HUES48 (cell line): ENCODE measurements around the gene ELP2.
"Not testable (repeated sequence)": the region's sequence is repeated elsewhere in the genome, so short reads cannot be mapped to it uniquely, and the experiment has no call there.

Source experiments
- H3K27ac ChIP-seq: one replicate; pipeline ENCODE4 v1.7.0; 2013; ENCODE audit warnings: low read depth, low read length, inconsistent platforms
- H3K27me3 ChIP-seq: 2 replicates; pipeline ENCODE4 v1.6.1; 2013; ENCODE audit warnings: mild to moderate bottlenecking, low read length; ENCODE audit not compliant: control insufficient read depth, insufficient read depth
- H3K36me3 ChIP-seq: 2 replicates; pipeline ENCODE4 v1.6.1; 2013; ENCODE audit warnings: low read length; ENCODE audit not compliant: control insufficient read depth, insufficient read depth
- H3K4me1 ChIP-seq: 2 replicates; pipeline ENCODE4 v1.6.1; 2013; ENCODE audit warnings: mild to moderate bottlenecking, low read length; ENCODE audit not compliant: control insufficient read depth, insufficient read depth
- H3K4me3 ChIP-seq: 2 replicates; pipeline ENCODE4 v1.5.1; 2013; ENCODE audit warnings: mild to moderate bottlenecking, low read depth, low read length
- H3K9ac ChIP-seq: 2 replicates; pipeline ENCODE4 v1.6.1; 2013; ENCODE audit warnings: mild to moderate bottlenecking, low read depth, low read length, moderate library complexity
- H3K9me3 ChIP-seq: 2 replicates; pipeline ENCODE4 v1.6.1; 2013; ENCODE audit warnings: low read length; ENCODE audit not compliant: control insufficient read depth, insufficient read depth

The ELP2 gene

GRCh38 chr18:36129300-36130038 lies at the start of gene ELP2, which contains the start of gene SLC39A6:
Gene ELP2 (plus strand): TSS chr18:36129899. CDS start chr18:36129934, 35 bp downstream.
Gene SLC39A6 (minus strand): TSS chr18:36129340. CDS start chr18:36127007, 2,333 bp downstream.
- H3K27ac ChIP-seq = peak within 1 kb of the TSS; percentile 99
- H3K9ac ChIP-seq = peak within 1 kb of the TSS; percentile 93
- H3K36me3 ChIP-seq = peaks cover 42% of the 10 kb centered on the region
- peak within 1 kb of the TSS; percentile 98 for H3K4me3 ChIP-seq
- no peaks in the 10 kb centered on the region for H3K9me3 ChIP-seq
- peaks cover 6% of the 10 kb centered on the region for H3K4me1 ChIP-seq
- H3K27me3 ChIP-seq = no peaks in the 10 kb centered on the region

GRCh38 chr18:36081118-36081517 lies 48.6 kb upstream of the ELP2 start:
- peaks cover 13% of the 10 kb centered on the region; the same call in 1 of the 2 replicates for H3K9me3 ChIP-seq
- H3K27me3 ChIP-seq, H3K9ac ChIP-seq, H3K4me1 ChIP-seq, H3K36me3 ChIP-seq, H3K4me3 ChIP-seq, H3K27ac ChIP-seq: not testable (repeated sequence)

GRCh38 chr18:36083729-36084128 lies 46.0 kb upstream of the ELP2 start:
- H3K9me3 ChIP-seq = peaks cover 13% of the 10 kb centered on the region; the same call in 1 of the 2 replicates
- no peaks in the 10 kb centered on the region for H3K4me1 ChIP-seq
- H3K36me3 ChIP-seq = no peaks in the 10 kb centered on the region
- no peak overlapping the region for H3K27ac ChIP-seq
- H3K4me3 ChIP-seq = no peak overlapping the region
- no peaks in the 10 kb centered on the region for H3K27me3 ChIP-seq
- no peak overlapping the region for H3K9ac ChIP-seq

- peaks cover 2% of the 10 kb centered on the region; the same call in 1 of the 2 replicates for H3K9me3 ChIP-seq
- no peak overlapping the region for H3K4me3 ChIP-seq
- no peaks in the 10 kb centered on the region for H3K4me1 ChIP-seq
- H3K36me3 ChIP-seq = no peaks in the 10 kb centered on the region
- no peak overlapping the region for H3K27ac ChIP-seq
- no peaks in the 10 kb centered on the region for H3K27me3 ChIP-seq
- H3K9ac ChIP-seq = no peak overlapping the region
Observed at GRCh38 chr18:36085195-36085594, 44.5 kb upstream of the ELP2 start.

- Histone ChIP-seq H3K4me1 (no peaks in the 10 kb centered on the region), H3K9ac (no peak overlapping the region), H3K27me3 (no peaks in the 10 kb centered on the region), H3K27ac (no peak overlapping the region), H3K36me3 (no peaks in the 10 kb centered on the region), H3K4me3 (no peak overlapping the region), H3K9me3 (no peaks in the 10 kb centered on the region)
Observed at GRCh38 chr18:36086186-36086585, 43.5 kb upstream of the ELP2 start.

- H3K27me3 ChIP-seq = no peaks in the 10 kb centered on the region
- H3K4me1 ChIP-seq = no peaks in the 10 kb centered on the region
- H3K36me3 ChIP-seq = no peaks in the 10 kb centered on the region
- no peak overlapping the region for H3K27ac ChIP-seq
- H3K9me3 ChIP-seq = no peaks in the 10 kb centered on the region
- no peak overlapping the region for H3K9ac ChIP-seq
- H3K4me3 ChIP-seq = no peak overlapping the region
Observed at GRCh38 chr18:36088256-36088655, 41.4 kb upstream of the ELP2 start.

GRCh38 chr18:36089001-36089400 lies 40.7 kb upstream of the ELP2 start:
- H3K27me3 ChIP-seq = no peaks in the 10 kb centered on the region
- H3K4me3 ChIP-seq = no peak overlapping the region
- no peak overlapping the region for H3K9ac ChIP-seq
- H3K4me1 ChIP-seq = no peaks in the 10 kb centered on the region
- no peaks in the 10 kb centered on the region for H3K9me3 ChIP-seq
- H3K27ac ChIP-seq = no peak overlapping the region
- H3K36me3 ChIP-seq = no peaks in the 10 kb centered on the region

- not testable (repeated sequence) for H3K9me3 ChIP-seq, H3K4me1 ChIP-seq, H3K27ac ChIP-seq, H3K4me3 ChIP-seq, H3K36me3 ChIP-seq, H3K27me3 ChIP-seq, H3K9ac ChIP-seq
Observed at GRCh38 chr18:36092116-36092515, 37.6 kb upstream of the ELP2 start.

- Histone ChIP-seq H3K9ac (no peak overlapping the region), H3K27ac (no peak overlapping the region), H3K9me3 (no peaks in the 10 kb centered on the region), H3K4me3 (no peak overlapping the region), H3K4me1 (no peaks in the 10 kb centered on the region), H3K36me3 (no peaks in the 10 kb centered on the region), H3K27me3 (no peaks in the 10 kb centered on the region)
Observed at GRCh38 chr18:36094431-36094830, 35.3 kb upstream of the ELP2 start.

- Histone ChIP-seq H3K9me3 (no peaks in the 10 kb centered on the region), H3K4me1 (no peaks in the 10 kb centered on the region), H3K27me3 (no peaks in the 10 kb centered on the region), H3K27ac (no peak overlapping the region), H3K9ac (no peak overlapping the region), H3K36me3 (no peaks in the 10 kb centered on the region), H3K4me3 (no peak overlapping the region)
Observed at GRCh38 chr18:36095936-36096519, 33.7 kb upstream of the ELP2 start.

GRCh38 chr18:36096955-36097354 lies 32.7 kb upstream of the ELP2 start:
- Histone ChIP-seq H3K4me3 (no peak overlapping the region), H3K27ac (no peak overlapping the region), H3K27me3 (no peaks in the 10 kb centered on the region), H3K9ac (no peak overlapping the region), H3K36me3 (no peaks in the 10 kb centered on the region), H3K9me3 (peaks cover 6% of the 10 kb centered on the region; the same call in 1 of the 2 replicates), H3K4me1 (no peaks in the 10 kb centered on the region)
